Activated CD4-positive, alpha-beta T cell treated with anti-CD3 and anti-CD28 coated beads, Interleukin-2, amount 50 U/mL, for 24 hours (primary cell): ENCODE results near the gene OR4F6.
"Not testable (repeated sequence)": the region's sequence is repeated elsewhere in the genome, so short reads cannot be mapped to it uniquely, and the experiment has no call there.

Experiments used
- DNase-seq, 2 donors: peaks; one replicate each; pipeline ENCODE4 v3.0.0-alpha.2; 2020; ENCODE audit warnings: low read depth in 1 of 2, low spot score in 1 of 2

OR4F6 gene

GRCh38 chr15:101803209-101803608 lies at the start of gene OR4F6:
TSS of gene OR4F6 (plus strand) at chr15:101803509. CDS start at chr15:101805720, 2,211 bp downstream.
- DNase-seq: no peak

GRCh38 chr15:101764669-101765339 lies 38.5 kb upstream of the OR4F6 start:
- not testable (repeated sequence) for DNase-seq

- DNase-seq: not testable (repeated sequence)
Observed at GRCh38 chr15:101765340-101765671, 38.0 kb upstream of the OR4F6 start.

- no peak for DNase-seq
Observed at GRCh38 chr15:101765772-101766456, 37.4 kb upstream of the OR4F6 start.

- DNase-seq: not testable (repeated sequence)
Observed at GRCh38 chr15:101767083-101767640, 36.1 kb upstream of the OR4F6 start.

- no peak for DNase-seq
Observed at GRCh38 chr15:101772921-101773320, 30.4 kb upstream of the OR4F6 start.

- DNase-seq: no peak
Observed at GRCh38 chr15:101773496-101774100, 29.7 kb upstream of the OR4F6 start.

GRCh38 chr15:101775136-101775535 lies 28.2 kb upstream of the OR4F6 start:
- no peak for DNase-seq

GRCh38 chr15:101778576-101778975 lies 24.7 kb upstream of the OR4F6 start:
- DNase-seq: not testable (repeated sequence)

- DNase-seq: not testable (repeated sequence)
Observed at GRCh38 chr15:101780225-101780624, 23.1 kb upstream of the OR4F6 start.

GRCh38 chr15:101781928-101782327 lies 21.4 kb upstream of the OR4F6 start:
- no peak for DNase-seq

- DNase-seq: no peak
Observed at GRCh38 chr15:101784644-101785043, 18.7 kb upstream of the OR4F6 start.

- not testable (repeated sequence) for DNase-seq
Observed at GRCh38 chr15:101786422-101786821, 16.9 kb upstream of the OR4F6 start.

GRCh38 chr15:101788001-101788400 lies 15.3 kb upstream of the OR4F6 start:
- DNase-seq: not testable (repeated sequence)

GRCh38 chr15:101788503-101789269 lies 14.6 kb upstream of the OR4F6 start:
- DNase-seq: not testable (repeated sequence)

- DNase-seq: not testable (repeated sequence)
Observed at GRCh38 chr15:101790748-101791147, 12.6 kb upstream of the OR4F6 start.

- not testable (repeated sequence) for DNase-seq
Observed at GRCh38 chr15:101793981-101794380, 9.3 kb upstream of the OR4F6 start.

GRCh38 chr15:101795455-101795854 lies 7.9 kb upstream of the OR4F6 start:
- DNase-seq: no peak

- no peak for DNase-seq
Observed at GRCh38 chr15:101799665-101800064, 3.6 kb upstream of the OR4F6 start.

GRCh38 chr15:101801048-101801447 lies 2.3 kb upstream of the OR4F6 start:
- DNase-seq: no peak

- no peak for DNase-seq
Observed at GRCh38 chr15:101803676-101804075, 367 bp downstream of the OR4F6 start.
